Left ventricle myocardium inferior (tissue), 1 donor: ENCODE data around the gene RDH13. TPM values are rescaled to one million over a fixed set of nuclear protein-coding genes. Genes with fewer than 3 reads are reported as not detected.

Experiments used
- DNase-seq: peaks from one replicate; pipeline ENCODE4 v3.0.0-alpha.2; 2020
- H3K27ac ChIP-seq: fragments of 200-600 bp; replicated peaks from 2 replicates; pipeline ENCODE4 v1.8.0; 2021
- H3K27me3 ChIP-seq: fragments of 200-600 bp; 2 replicates; pipeline ENCODE4 v1.8.0; 2021; ENCODE audit warnings: low read depth
- H3K36me3 ChIP-seq: fragments of 200-600 bp; 2 replicates; pipeline ENCODE4 v1.8.0; 2021
- H3K4me1 ChIP-seq: fragments of 200-600 bp; 2 replicates; pipeline ENCODE4 v1.8.0; 2021
- H3K4me3 ChIP-seq: fragments of 200-600 bp; 2 replicates; pipeline ENCODE4 v1.8.0; 2021; ENCODE audit warnings: mild to moderate bottlenecking, moderate library complexity
- H3K9me3 ChIP-seq: fragments of 200-600 bp; replicated peaks from 2 replicates; pipeline ENCODE4 v1.8.0; 2021
- CTCF ChIP-seq: fragments of 200-600 bp; IDR thresholded peaks from 2 replicates; pipeline ENCODE4 v1.8.0; 2021; ENCODE audit warnings: antibody characterized with exemption, mild to moderate bottlenecking, borderline replicate concordance
- intact Hi-C: fragments of 100-400 bp; cut with micrococcal nuclease; formaldehyde crosslinking; loops from one replicate; pipeline ENCODE4 v1.11.0; 2022
- total RNA-seq: library from RNA; stranded (reverse); fragmentation: NEBNext Ultra II Directional; extraction: Animal tissue kit (Norgen Biotek cat#: 25700); gene quantifications from one replicate; pipeline ENCODE4 v1.2.1, GENCODE V29; 2021
- donor health status: DM: no; HTN: yes; CAD: no; lungs with severe emphysema.

RDH13 gene
- total RNA-seq, 1 donor from 2014 or later: 53.8 TPM

DNA sequence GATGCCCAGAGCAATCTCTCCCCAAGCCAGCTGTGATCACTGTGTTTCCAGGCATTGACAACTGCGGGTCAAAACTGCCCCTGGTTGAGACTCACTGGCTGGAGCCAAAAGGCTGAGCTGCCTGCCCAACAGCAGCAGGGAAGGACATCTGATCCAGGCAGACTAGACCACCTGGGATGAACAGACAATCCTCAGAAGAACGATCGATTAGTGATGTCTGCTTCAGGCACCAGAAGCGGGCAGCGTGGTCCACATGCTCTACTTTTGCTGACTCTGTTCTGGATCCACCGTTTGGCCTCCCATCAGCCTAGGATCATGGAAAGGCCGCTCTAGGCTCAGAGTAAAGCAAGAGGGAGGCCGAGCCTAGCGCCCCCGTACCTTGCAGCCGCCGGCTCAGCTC is 15.0 kb downstream of the RDH13 start:
- DNase-seq: no peak
- Histone ChIP-seq H3K4me3 (no peak overlapping the region), H3K27ac (no peak overlapping the region), H3K9me3 (no peaks in the 10 kb centered on the region), H3K27me3 (no peaks in the 10 kb centered on the region), H3K36me3 (peaks cover 95% of the 10 kb centered on the region), H3K4me1 (no peaks in the 10 kb centered on the region)
- TF ChIP-seq CTCF: no peak
- intact Hi-C loops: no loop called here

- Histone ChIP-seq H3K4me3 (no peak overlapping the region), H3K36me3 (peaks cover 97% of the 10 kb centered on the region), H3K27me3 (no peaks in the 10 kb centered on the region), H3K27ac (no peak overlapping the region), H3K4me1 (no peaks in the 10 kb centered on the region), H3K9me3 (no peaks in the 10 kb centered on the region)
- intact Hi-C loops: no loop called here
- no peak for TF ChIP-seq CTCF
- no peak for DNase-seq
Observed at GRCh38 chr19:55046975-55047622, 15.8 kb downstream of the RDH13 start.

GRCh38 chr19:55044771-55045716 is 17.9 kb downstream of the RDH13 start:
- no peaks in the 10 kb centered on the region for H3K4me1 ChIP-seq
- H3K27ac ChIP-seq: no peak overlapping the region
- no peak for DNase-seq
- peaks cover 94% of the 10 kb centered on the region for H3K36me3 ChIP-seq
- no peaks in the 10 kb centered on the region for H3K9me3 ChIP-seq
- TF ChIP-seq CTCF: no peak
- intact Hi-C loops: no loop called here
- H3K27me3 ChIP-seq: no peaks in the 10 kb centered on the region
- H3K4me3 ChIP-seq: no peak overlapping the region

- no peak for DNase-seq
- intact Hi-C loops: no loop called here
- H3K9me3 ChIP-seq: no peaks in the 10 kb centered on the region
- H3K27ac ChIP-seq: no peak overlapping the region
- no peak overlapping the region for H3K4me3 ChIP-seq
- no peak for TF ChIP-seq CTCF
- H3K36me3 ChIP-seq: peaks cover 88% of the 10 kb centered on the region
- H3K27me3 ChIP-seq: no peaks in the 10 kb centered on the region
- H3K4me1 ChIP-seq: no peaks in the 10 kb centered on the region
Observed at GRCh38 chr19:55044286-55044685, 18.7 kb downstream of the RDH13 start.

DNA sequence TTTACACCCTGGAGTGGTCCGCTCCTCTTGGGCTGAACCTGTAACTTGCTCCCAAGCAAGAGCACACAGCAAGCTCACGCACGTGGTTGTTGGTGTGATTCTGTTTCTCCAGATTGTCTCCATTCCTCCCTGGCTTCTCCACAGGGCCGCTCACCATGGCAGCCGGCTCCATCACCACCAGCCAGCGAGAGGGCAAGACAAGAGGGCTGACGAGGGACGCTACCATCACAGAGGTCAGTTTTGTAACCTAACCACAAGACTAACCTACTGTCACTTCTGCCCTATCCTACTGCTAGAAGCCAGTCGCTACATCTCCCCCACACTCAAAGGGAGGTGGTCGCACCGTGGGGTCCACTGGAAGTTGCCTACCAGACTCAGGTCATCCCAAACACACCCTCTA is 20.3 kb downstream of the RDH13 start:
- intact Hi-C loops: no loop called here
- no peaks in the 10 kb centered on the region for H3K27me3 ChIP-seq
- H3K4me1 ChIP-seq: no peaks in the 10 kb centered on the region
- H3K9me3 ChIP-seq: no peaks in the 10 kb centered on the region
- H3K4me3 ChIP-seq: no peak overlapping the region
- H3K36me3 ChIP-seq: peaks cover 72% of the 10 kb centered on the region
- H3K27ac ChIP-seq: no peak overlapping the region
- TF ChIP-seq CTCF: no peak
- DNase-seq: no peak
